Measurements from ENCODE around the gene DSE.
A peak's percentile ranks its signal among the peaks of the same experiment; 100 is the strongest.

The DSE gene

DNA sequence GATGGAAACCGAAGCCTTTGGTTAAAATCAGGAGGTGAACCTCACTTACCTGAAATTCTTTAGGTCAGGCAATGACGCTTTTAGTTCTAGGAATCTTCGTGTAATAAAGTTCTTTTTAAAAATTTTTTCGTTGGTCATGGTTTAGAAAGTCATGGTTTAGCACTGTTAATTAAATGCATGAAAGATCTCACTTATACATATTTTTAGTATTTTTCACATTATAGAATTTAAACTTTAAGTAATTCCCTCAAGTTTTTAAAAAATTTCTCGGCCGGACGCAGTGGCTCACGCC, 1.1 kb downstream of the DSE start:
- Mint-ChIP-seq H3K4me3 (peak overlapping the region; percentile 93), H3K27ac (peak overlapping the region; percentile 83), H3K27me3 (ENCODE audit: low read depth, poor library complexity) (no peaks in the 10 kb centered on the region), H3K36me3 (ENCODE audit: low read depth) (peaks cover 10% of the 10 kb centered on the region), H3K9me3 (no peaks in the 10 kb centered on the region), H3K4me1 (peaks cover 33% of the 10 kb centered on the region)
- TF ChIP-seq, protein P1, sequence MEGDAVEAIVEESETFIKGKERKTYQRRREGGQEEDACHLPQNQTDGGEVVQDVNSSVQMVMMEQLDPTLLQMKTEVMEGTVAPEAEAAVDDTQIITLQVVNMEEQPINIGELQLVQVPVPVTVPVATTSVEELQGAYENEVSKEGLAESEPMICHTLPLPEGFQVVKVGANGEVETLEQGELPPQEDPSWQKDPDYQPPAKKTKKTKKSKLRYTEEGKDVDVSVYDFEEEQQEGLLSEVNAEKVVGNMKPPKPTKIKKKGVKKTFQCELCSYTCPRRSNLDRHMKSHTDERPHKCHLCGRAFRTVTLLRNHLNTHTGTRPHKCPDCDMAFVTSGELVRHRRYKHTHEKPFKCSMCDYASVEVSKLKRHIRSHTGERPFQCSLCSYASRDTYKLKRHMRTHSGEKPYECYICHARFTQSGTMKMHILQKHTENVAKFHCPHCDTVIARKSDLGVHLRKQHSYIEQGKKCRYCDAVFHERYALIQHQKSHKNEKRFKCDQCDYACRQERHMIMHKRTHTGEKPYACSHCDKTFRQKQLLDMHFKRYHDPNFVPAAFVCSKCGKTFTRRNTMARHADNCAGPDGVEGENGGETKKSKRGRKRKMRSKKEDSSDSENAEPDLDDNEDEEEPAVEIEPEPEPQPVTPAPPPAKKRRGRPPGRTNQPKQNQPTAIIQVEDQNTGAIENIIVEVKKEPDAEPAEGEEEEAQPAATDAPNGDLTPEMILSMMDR (IDR thresholded peaks at IDR 0.05), result no peak
- DNase-seq, result no peak

GRCh38 chr6:116373300-116373699, 2.6 kb downstream of the DSE start:
- Mint-ChIP-seq H3K4me1 (peaks cover 40% of the 10 kb centered on the region), H3K36me3 (ENCODE audit: low read depth) (peaks cover 10% of the 10 kb centered on the region), H3K27ac (no peak overlapping the region), H3K27me3 (ENCODE audit: low read depth, poor library complexity) (no peaks in the 10 kb centered on the region), H3K9me3 (no peaks in the 10 kb centered on the region), H3K4me3 (peak overlapping the region; percentile 93)
- DNase-seq, result no peak
- TF ChIP-seq, protein P1 (IDR thresholded peaks at IDR 0.05), result no peak

GRCh38 chr6:116373940-116374339, 3.2 kb downstream of the DSE start:
- Mint-ChIP-seq H3K4me1 (peaks cover 40% of the 10 kb centered on the region), H3K9me3 (no peaks in the 10 kb centered on the region), H3K27me3 (ENCODE audit: low read depth, poor library complexity) (no peaks in the 10 kb centered on the region), H3K4me3 (no peak overlapping the region), H3K36me3 (ENCODE audit: low read depth) (peaks cover 10% of the 10 kb centered on the region), H3K27ac (no peak overlapping the region)
- DNase-seq, result no peak
- TF ChIP-seq, protein P1 (IDR thresholded peaks at IDR 0.05), result no peak

- Mint-ChIP-seq H3K27me3 (ENCODE audit: low read depth, poor library complexity) (no peaks in the 10 kb centered on the region), H3K4me3 (no peak overlapping the region), H3K4me1 (peaks cover 39% of the 10 kb centered on the region), H3K36me3 (ENCODE audit: low read depth) (peaks cover 10% of the 10 kb centered on the region), H3K27ac (no peak overlapping the region), H3K9me3 (no peaks in the 10 kb centered on the region)
- TF ChIP-seq, protein P1 (IDR thresholded peaks at IDR 0.05), result no peak
- no peak for DNase-seq
These were observed 3.8 kb downstream of the DSE start for GRCh38 chr6:116374586-116374985.

DNA sequence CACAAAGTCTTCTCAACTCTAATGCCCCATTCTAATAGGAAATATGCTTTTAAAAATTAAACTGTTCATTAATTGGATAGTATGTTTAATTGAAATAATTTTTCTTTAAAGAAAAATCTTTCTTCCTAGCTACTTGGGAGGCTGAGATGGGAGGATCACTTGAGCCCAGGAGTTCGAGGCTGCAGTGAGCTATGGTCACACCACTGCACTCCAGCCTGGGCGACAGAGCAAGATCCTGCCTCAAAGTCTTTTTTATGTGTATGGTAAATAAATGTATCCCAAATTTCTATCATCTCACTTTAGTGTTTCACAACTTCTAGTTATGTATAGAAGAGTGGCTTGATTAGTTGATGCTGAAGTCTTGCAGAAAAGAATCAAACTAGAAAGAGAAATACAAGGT, 4.5 kb downstream of the DSE start:
- TF ChIP-seq, protein P1 (IDR thresholded peaks at IDR 0.05), result no peak
- Mint-ChIP-seq H3K4me3 (no peak overlapping the region), H3K4me1 (peaks cover 32% of the 10 kb centered on the region), H3K36me3 (ENCODE audit: low read depth) (peaks cover 13% of the 10 kb centered on the region), H3K27ac (no peak overlapping the region), H3K27me3 (ENCODE audit: low read depth, poor library complexity) (no peaks in the 10 kb centered on the region), H3K9me3 (no peaks in the 10 kb centered on the region)
- DNase-seq, result no peak

DNA sequence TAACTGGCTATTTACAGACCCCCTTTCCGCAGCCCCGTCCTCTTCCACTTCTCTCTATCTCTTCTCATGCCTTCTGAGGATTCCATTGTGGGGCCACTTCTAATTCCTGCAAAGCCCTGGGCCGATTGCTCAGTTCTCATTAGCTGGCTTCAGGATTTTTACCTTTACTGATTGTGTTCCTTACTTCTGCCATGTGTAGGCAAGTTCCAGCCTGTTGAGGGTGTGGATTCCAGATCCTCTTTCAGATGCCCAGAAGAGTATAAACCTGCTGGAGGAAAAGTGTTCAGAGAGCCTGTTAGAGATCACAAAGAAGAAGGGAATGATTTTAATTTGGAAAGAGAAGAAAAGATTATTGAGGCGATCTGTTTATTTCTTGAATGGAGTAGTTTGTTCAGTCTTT, 5.4 kb downstream of the DSE start:
- Mint-ChIP-seq H3K36me3 (ENCODE audit: low read depth) (peaks cover 19% of the 10 kb centered on the region), H3K4me3 (no peak overlapping the region), H3K27me3 (ENCODE audit: low read depth, poor library complexity) (no peaks in the 10 kb centered on the region), H3K9me3 (no peaks in the 10 kb centered on the region), H3K27ac (no peak overlapping the region), H3K4me1 (peaks cover 31% of the 10 kb centered on the region)
- TF ChIP-seq, protein P1 (IDR thresholded peaks at IDR 0.05), result no peak
- no peak for DNase-seq
